ENCODE results near the gene RCN1.
A peak's percentile ranks its signal among the peaks of the same experiment; 100 is the strongest.
"Not testable (repeated sequence)": the region's sequence is repeated elsewhere in the genome, so short reads cannot be mapped to it uniquely, and the experiment has no call there.

RCN1 gene

GRCh38 chr11:32087597-32087996 lies 3.3 kb upstream of the RCN1 start:
- Histone ChIP-seq H3K4me1 (peaks cover 28 to 49% (median 44%) of the 10 kb centered on the region in 10 experiments), H3K27ac (peak overlapping the region in 9 of 11 experiments; percentile 13 to 69 (median 54); a peak in 15 of 22 replicates), H4K20me1 (peaks cover 0 to 6% (median 4%) of the 10 kb centered on the region in 11 experiments; a peak in 14 of 22 replicates), H3K9me3 (replicated peaks in 1 of 11) (no peaks in the 10 kb centered on the region; a peak in 1 of 22 replicates), H3K9ac (peak overlapping the region in 4 of 11 experiments; percentile 32 to 60 (median 42); a peak in 6 of 22 replicates), H3K27me3 (no peaks in the 10 kb centered on the region), H3K36me3 (peaks cover 0 to under 1% (median 0%) of the 10 kb centered on the region in 11 experiments; a peak in 2 of 22 replicates), H3K4me3 (no peak overlapping the region), H3K4me2 (peak overlapping the region; percentile 57 to 98 (median 90); a peak in 20 of 22 replicates)
- no peak for TF ChIP-seq Cebpa-rat (IDR thresholded peaks at IDR 0.05)

- Histone ChIP-seq H3K4me3 (peak overlapping the region in 6 of 10 experiments; percentile 3 to 39 (median 26); a peak in 8 of 20 replicates), H4K20me1 (peaks cover 0 to 13% (median 12%) of the 10 kb centered on the region in 11 experiments; a peak in 17 of 22 replicates), H3K27ac (peak overlapping the region in 9 of 11 experiments; percentile 13 to 69 (median 54); a peak in 17 of 22 replicates), H3K4me1 (peaks cover 31 to 53% (median 50%) of the 10 kb centered on the region in 10 experiments), H3K4me2 (peak overlapping the region; percentile 57 to 98 (median 90)), H3K9ac (peak overlapping the region in 8 of 11 experiments; percentile 3 to 60 (median 34); a peak in 14 of 22 replicates), H3K9me3 (replicated peaks in 1 of 11) (no peaks in the 10 kb centered on the region; a peak in 1 of 22 replicates), H3K36me3 (peaks cover 0 to 7% (median 2%) of the 10 kb centered on the region in 11 experiments; a peak in 6 of 22 replicates), H3K27me3 (no peaks in the 10 kb centered on the region)
- no peak for TF ChIP-seq Cebpa-rat (IDR thresholded peaks at IDR 0.05)
Measured at GRCh38 chr11:32088117-32088941, 2.5 kb upstream of the RCN1 start.

- Histone ChIP-seq H4K20me1 (peaks cover 6 to 56% (median 55%) of the 10 kb centered on the region in 11 experiments; a peak in 20 of 22 replicates), H3K27ac (peak overlapping the region in 10 of 11 experiments; percentile 91 to 100 (median 98); a peak in 18 of 22 replicates), H3K4me3 (peak overlapping the region; percentile 69 to 90 (median 82)), H3K36me3 (peaks cover 15 to 51% (median 44%) of the 10 kb centered on the region in 11 experiments), H3K9me3 (replicated peaks in 1 of 11) (no peaks in the 10 kb centered on the region; a peak in 1 of 22 replicates), H3K9ac (peak overlapping the region; percentile 93 to 99 (median 97)), H3K27me3 (no peaks in the 10 kb centered on the region), H3K4me1 (peaks cover 36 to 58% (median 51%) of the 10 kb centered on the region in 10 experiments), H3K4me2 (peak overlapping the region; percentile 87 to 98 (median 94))
- TF ChIP-seq Cebpa-rat (IDR thresholded peaks at IDR 0.05): no peak
Measured at GRCh38 chr11:32092581-32093170, 1.8 kb downstream of the RCN1 start.

GRCh38 chr11:32094923-32095322 lies 4.0 kb downstream of the RCN1 start:
- Histone ChIP-seq H3K4me2 (no peak overlapping the region), H3K27me3 (no peaks in the 10 kb centered on the region), H4K20me1 (peaks cover 6 to 78% (median 71%) of the 10 kb centered on the region in 11 experiments; a peak in 20 of 22 replicates), H3K4me3 (no peak overlapping the region), H3K27ac (no peak overlapping the region), H3K36me3 (peaks cover 38 to 73% (median 67%) of the 10 kb centered on the region in 11 experiments), H3K9me3 (replicated peaks in 1 of 11) (no peaks in the 10 kb centered on the region; a peak in 1 of 22 replicates), H3K9ac (no peak overlapping the region), H3K4me1 (peaks cover 21 to 39% (median 29%) of the 10 kb centered on the region in 10 experiments)
- TF ChIP-seq Cebpa-rat (IDR thresholded peaks at IDR 0.05): no peak

- H3K27ac ChIP-seq: no peak overlapping the region
- peaks cover 6 to 93% (median 68%) of the 10 kb centered on the region in 11 experiments; a peak in 20 of 22 replicates for H4K20me1 ChIP-seq
- TF ChIP-seq Cebpa-rat (IDR thresholded peaks at IDR 0.05): no peak
Measured at GRCh38 chr11:32098142-32098903, 7.4 kb downstream of the RCN1 start.

GRCh38 chr11:32099516-32099915 lies 8.6 kb downstream of the RCN1 start:
- no peak overlapping the region for H3K9ac ChIP-seq
- H3K4me3 ChIP-seq: no peak overlapping the region
- H3K27me3 ChIP-seq: no peaks in the 10 kb centered on the region
- H4K20me1 ChIP-seq: peaks cover 5 to 91% (median 56%) of the 10 kb centered on the region in 11 experiments; a peak in 19 of 22 replicates
- TF ChIP-seq Cebpa-rat (IDR thresholded peaks at IDR 0.05): no peak
- H3K36me3 ChIP-seq: peaks cover 80 to 100% (median 97%) of the 10 kb centered on the region in 11 experiments
- H3K4me1 ChIP-seq: peaks cover 0 to 6% (median 0%) of the 10 kb centered on the region in 10 experiments; a peak in 1 of 20 replicates
- H3K4me2 ChIP-seq: no peak overlapping the region
- H3K9me3 ChIP-seq (replicated peaks in 1 of 11): no peaks in the 10 kb centered on the region
- no peak overlapping the region for H3K27ac ChIP-seq

More at GRCh38 chr11:32098142-32098903, 7.4 kb downstream of the RCN1 start:
- no peaks in the 10 kb centered on the region for H3K27me3 ChIP-seq
- H3K36me3 ChIP-seq: peaks cover 71 to 100% (median 98%) of the 10 kb centered on the region in 11 experiments
- peaks cover 4 to 17% (median 9%) of the 10 kb centered on the region in 10 experiments; a peak in 19 of 20 replicates for H3K4me1 ChIP-seq
- no peak overlapping the region for H3K4me2 ChIP-seq
- no peak overlapping the region for H3K9ac ChIP-seq
- H3K9me3 ChIP-seq (replicated peaks in 1 of 11): no peaks in the 10 kb centered on the region; a peak in 1 of 22 replicates
- H3K4me3 ChIP-seq: no peak overlapping the region

- Histone ChIP-seq H3K4me1 (peaks cover 0 to 9% (median 3%) of the 10 kb centered on the region in 10 experiments; a peak in 14 of 20 replicates), H3K9me3 (replicated peaks in 1 of 11) (no peaks in the 10 kb centered on the region), H3K27me3 (no peaks in the 10 kb centered on the region), H3K27ac (no peak overlapping the region), H3K36me3 (peaks cover 80 to 100% (median 93%) of the 10 kb centered on the region in 11 experiments), H4K20me1 (peaks cover 0 to 81% (median 46%) of the 10 kb centered on the region in 11 experiments; a peak in 18 of 22 replicates), H3K4me2 (no peak overlapping the region), H3K4me3 (no peak overlapping the region), H3K9ac (no peak overlapping the region)
- no peak for TF ChIP-seq Cebpa-rat (IDR thresholded peaks at IDR 0.05)
Measured at GRCh38 chr11:32100495-32100894, 9.6 kb downstream of the RCN1 start.

- Histone ChIP-seq H3K27ac (no peak overlapping the region), H3K4me2 (no peak overlapping the region), H3K4me3 (no peak overlapping the region), H3K9ac (no peak overlapping the region), H4K20me1 (peaks cover 0 to 76% (median 40%) of the 10 kb centered on the region in 11 experiments; a peak in 18 of 22 replicates), H3K27me3 (no peaks in the 10 kb centered on the region), H3K9me3 (replicated peaks in 1 of 11) (no peaks in the 10 kb centered on the region), H3K36me3 (peaks cover 83 to 100% (median 93%) of the 10 kb centered on the region in 11 experiments), H3K4me1 (peaks cover 5 to 17% (median 10%) of the 10 kb centered on the region in 10 experiments; a peak in 18 of 20 replicates)
- TF ChIP-seq Cebpa-rat (IDR thresholded peaks at IDR 0.05): no peak
Measured at GRCh38 chr11:32101791-32102190, 10.9 kb downstream of the RCN1 start.

- not testable (repeated sequence) for H3K27me3 ChIP-seq; H3K9ac ChIP-seq; H3K27ac ChIP-seq; H3K4me3 ChIP-seq; H3K9me3 ChIP-seq (replicated peaks in 1 of 11); H3K4me2 ChIP-seq
- Histone ChIP-seq H3K4me1 (peaks cover 5 to 18% (median 9%) of the 10 kb centered on the region in 10 experiments; a peak in 18 of 20 replicates), H3K36me3 (peaks cover 69 to 100% (median 80%) of the 10 kb centered on the region in 11 experiments), H4K20me1 (peaks cover 0 to 62% (median 27%) of the 10 kb centered on the region in 11 experiments; a peak in 15 of 22 replicates)
Measured at GRCh38 chr11:32103121-32103719, 12.3 kb downstream of the RCN1 start.
